HG03354 (cell line): Measurements from ENCODE around the gene PIM3.
"Not testable (repeated sequence)": the region's sequence is repeated elsewhere in the genome, so short reads cannot be mapped to it uniquely, and the experiment has no call there.

Experiments used
- ATAC-seq: cut with Tn5 transposase; IDR thresholded peaks from one replicate; pipeline ENCODE4 v1.9.1; 2021; ENCODE audit warnings: mild to moderate bottlenecking; ENCODE audit not compliant: unreplicated experiment, poor library complexity, severe bottlenecking

Gene PIM3

DNA sequence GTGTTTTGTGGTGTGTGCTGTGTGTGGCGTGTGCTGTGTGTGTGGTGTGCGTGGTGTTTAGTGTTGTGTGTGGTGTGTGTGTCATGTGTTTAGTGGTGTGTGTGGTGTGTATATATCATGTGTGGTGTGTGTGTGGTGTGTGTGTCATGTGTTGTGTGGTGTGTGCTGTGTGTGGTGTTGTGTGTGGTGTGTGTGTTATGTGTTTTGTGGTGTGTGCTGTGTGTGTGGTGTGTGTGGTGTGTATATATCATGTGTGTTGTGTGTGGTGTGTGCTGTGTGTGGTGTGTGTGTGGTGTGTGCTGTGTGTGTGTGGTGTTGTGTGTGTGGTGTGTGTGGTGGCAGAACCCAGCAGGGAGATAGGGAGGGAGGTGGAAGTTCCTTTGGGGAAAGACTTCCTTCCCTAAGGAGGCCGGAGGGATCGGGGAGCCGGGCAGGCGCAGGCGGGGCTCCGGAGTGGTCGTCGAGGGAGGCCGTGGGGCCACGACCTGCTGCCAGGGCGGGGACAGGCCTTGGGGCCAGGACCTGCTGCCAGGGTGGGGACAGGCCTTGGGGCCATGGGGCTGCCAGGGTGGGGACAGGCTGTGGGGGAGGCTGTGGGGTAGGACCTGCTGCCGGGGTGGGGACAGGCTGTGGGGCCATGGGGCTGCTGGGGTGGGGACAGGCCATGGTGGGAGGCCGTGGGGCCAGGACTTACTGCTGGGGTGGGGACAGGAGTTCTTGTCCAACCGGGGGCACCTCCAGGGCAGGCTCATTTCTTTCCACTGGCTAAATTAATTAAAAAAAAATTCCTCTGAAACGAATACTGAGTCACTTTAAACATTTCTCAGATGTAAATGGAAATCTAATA lies 15.2 kb downstream of the PIM3 start:
- ATAC-seq: no peak

DNA sequence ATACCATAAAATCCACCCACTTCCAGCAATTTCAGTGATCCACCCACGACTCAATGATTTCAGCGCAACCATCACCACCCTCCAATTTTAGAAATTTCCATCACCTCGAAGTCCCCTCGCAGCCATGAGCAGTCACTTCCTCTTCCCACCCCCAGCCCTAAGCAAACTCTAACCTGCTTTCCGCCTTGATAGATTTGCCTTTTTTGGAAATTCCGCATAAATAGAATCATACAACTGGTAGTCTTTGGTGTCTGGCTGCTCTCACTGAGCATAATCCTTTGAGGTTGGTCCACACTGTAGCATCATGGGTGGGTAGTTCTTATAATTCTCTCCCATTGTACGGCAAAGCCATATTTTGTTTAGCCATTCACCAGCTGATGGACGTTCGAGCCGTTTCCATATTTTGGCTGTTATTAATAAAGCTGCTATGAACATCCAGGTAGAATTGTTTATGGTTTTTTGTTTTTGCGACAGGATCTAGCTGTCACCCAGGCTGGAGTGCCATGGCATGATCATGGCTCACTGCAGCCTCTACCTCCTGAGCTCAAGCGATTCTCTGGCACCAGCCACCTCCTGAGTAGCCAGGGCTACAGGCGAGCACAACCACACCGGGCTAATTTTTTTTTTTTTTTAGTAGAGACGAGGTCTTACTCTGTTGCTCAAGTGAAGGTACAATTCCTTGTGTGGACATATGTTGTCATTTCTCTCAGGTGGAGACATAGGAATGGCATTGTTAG lies 16.0 kb downstream of the PIM3 start:
- no peak for ATAC-seq

DNA sequence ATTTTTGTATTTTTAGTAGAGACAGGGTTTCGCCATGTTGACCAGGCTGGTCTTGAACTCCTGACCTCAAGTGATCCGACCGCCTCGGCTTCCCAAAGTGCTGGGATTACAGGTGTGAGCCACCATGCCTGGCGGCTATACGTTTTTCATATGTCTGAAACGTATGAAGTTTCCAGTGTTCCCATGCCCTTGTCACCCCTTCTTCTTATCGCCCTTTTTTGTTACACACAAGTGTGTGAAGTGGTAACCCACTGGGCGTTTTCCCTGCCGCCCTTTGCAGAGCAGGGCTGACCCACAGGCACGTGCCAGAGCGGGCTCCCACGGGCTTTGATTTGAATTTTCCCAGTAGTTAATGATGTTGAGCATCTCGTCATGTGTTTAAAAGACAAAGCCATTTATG lies 17.0 kb downstream of the PIM3 start:
- no peak for ATAC-seq

DNA sequence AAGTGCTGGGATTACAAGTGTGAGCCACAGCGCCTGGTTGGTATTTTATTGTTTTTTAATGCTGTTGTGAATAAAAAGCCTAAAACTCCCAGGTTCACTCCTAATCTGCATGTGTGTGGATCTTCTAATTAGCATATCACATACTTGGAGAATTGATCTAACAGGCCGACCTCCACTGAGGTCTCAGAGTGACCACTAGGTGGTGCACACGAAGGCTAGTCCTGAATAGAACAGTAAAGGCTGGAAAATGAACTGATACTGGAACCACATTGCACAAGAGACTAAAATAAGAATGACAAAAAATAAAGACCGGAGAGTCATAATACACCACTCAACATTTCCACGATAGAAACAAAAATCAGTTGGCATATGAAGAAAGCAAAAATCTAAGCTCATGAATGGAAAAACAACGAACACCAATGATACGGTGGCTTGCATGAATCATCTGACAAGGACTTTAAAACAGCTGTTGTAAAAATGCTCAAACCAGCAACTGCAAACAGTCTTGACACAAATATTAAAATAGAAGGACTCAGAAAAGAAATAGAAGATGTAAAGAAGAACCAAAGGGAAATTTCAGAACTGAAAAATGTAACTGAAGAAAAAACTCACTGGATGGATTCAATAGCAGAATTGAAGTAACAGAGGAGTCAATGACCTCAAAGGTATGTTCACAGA lies 19.2 kb downstream of the PIM3 start:
- no peak for ATAC-seq

DNA sequence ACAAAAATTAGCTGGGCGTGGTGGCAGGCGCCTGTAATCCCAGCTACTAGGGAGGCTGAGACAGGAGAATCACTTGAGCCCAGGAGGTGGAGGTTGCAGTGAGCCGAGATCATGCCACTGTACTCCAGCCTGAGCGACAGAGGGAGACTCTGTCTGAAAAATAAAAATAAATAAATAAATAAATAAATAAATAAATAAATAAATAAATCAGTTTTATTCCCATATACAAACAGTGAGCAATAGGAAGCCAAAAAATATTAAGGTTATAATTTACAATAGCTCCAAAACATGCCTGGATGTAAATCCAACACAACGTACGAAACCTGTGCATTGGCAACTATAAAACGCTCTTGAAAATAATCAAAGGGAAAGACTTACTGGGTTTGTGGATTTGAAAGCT lies 21.2 kb downstream of the PIM3 start:
- not testable (repeated sequence) for ATAC-seq

DNA sequence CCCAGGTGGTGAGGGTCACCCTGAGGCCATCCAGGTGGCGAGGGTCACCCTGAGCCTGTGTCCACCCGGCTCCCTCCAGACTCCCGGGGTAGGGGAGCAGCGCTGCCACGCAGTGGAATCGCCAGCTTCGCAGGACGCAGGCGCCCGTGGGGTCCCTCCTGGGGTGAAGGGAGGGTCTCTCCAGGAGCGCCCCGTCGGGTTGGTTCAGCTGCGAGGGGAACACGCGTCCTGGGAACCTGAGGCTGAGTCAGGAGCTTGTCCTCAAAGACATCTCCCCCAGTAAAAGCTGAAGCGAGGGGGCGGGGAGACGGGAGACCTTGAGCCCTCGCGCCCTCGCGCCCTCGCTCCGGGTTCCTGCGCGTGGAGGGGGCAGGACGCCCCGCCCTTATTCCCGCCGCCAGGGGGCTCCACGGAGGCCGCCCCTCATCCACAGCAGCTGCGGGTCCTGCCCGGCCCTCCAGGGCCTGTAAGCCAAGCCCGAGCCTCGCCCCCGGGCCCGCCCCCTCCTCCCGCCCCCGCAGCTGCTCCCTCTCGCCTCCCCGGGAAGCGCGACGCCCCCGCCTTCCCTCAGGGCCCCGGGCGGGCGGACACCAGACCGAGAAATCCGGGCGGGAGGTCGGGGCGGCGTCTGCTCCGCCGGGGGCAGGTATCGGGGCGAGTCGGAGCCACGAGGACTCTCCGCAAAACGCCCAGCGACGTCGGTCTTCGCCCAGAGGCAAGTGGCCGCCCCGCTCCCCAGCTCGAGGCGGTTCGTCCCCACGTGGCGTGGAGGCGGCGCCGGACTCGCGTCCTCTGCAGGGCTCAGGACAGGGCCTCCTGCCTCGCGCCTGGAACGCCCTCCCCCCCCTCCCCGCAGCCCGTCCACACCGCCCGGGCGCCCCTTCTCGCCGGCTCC lies 22.8 kb downstream of the PIM3 start:
- no peak for ATAC-seq

DNA sequence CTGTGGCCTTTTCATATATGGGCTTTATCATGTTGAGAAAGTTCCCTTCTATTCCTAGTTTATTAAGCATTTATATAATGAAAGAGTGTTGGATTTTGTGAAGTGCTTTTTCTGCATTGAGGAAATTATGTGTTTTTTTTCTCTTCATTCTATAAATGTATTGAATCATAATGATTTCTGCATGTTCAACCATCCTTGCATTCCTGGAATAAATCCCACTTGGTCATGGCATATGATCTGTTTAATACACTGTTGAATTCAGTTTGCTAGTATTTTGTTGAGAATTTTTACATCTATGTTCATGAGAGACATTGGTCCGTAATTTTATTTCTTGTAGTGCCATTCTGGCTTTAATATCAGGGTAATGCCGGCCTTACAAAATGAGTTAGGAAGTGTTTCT lies 25.8 kb downstream of the PIM3 start:
- no peak for ATAC-seq

DNA sequence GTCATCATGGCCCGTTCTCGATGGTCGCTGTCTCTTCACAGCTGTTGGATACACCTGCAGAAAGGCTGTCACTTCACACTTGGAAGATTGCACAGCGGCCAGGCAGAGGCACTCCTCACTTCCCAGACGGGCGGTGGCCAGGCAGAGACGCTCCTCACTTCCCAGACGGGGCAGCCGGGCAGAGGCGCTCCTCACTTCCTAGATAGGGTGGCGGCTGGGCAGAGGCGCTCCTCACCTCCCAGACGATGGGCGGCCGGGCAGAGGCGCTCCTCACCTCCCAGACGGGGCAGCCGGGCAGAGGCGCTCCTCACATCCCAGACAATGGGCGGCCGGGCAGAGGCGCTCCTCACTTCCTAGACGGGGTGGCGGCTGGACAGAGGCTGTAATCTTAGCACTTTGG lies 29.3 kb downstream of the PIM3 start:
- not testable (repeated sequence) for ATAC-seq

DNA sequence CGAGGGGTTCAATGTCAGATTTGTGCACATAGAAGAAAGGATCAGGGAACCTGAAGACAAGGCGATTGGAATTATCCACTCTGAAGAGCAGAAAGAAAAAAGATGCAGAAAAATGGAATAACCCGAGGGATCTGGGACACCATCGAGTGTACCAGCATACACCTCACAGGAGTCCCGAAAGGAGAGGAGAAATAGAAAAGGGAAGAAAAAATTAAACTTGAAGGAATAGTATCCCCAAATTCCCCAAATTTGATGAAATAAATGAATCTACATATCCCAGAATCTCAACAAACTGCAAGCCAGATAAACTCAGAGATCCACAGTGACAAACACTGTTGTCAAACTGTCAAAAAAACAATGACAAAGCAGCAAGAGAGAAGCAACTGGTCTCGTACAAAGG lies 30.6 kb downstream of the PIM3 start:
- ATAC-seq: no peak

DNA sequence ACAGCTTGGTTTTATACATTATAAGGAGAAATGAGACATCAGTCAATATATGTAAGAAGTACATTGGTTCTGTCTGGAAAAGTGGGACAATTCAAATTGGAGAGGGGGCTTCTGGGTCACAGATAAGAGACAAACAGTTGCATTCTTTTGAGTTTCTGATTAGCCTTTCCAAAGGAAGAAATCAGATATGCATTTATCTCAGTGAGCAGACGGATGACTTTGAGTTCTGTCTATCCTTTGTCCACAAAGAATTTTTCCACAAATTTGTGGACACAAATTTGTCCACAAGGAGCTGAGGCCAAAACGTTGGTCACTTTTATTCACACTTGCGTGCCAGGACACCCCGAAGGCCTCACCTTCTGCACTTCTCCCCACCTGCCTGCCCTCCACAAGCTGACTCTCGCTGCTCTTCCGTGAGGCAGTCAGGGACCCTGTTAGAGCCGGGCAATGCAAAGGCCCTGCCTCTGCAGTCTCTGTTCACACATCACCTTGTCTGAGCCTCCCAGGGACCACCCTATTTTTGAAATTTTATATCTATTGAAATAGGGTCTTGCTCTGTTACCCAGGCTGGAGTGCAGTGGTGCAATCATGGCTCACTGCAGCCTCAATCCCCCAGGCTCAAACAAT lies 31.4 kb downstream of the PIM3 start:
- ATAC-seq: no peak

DNA sequence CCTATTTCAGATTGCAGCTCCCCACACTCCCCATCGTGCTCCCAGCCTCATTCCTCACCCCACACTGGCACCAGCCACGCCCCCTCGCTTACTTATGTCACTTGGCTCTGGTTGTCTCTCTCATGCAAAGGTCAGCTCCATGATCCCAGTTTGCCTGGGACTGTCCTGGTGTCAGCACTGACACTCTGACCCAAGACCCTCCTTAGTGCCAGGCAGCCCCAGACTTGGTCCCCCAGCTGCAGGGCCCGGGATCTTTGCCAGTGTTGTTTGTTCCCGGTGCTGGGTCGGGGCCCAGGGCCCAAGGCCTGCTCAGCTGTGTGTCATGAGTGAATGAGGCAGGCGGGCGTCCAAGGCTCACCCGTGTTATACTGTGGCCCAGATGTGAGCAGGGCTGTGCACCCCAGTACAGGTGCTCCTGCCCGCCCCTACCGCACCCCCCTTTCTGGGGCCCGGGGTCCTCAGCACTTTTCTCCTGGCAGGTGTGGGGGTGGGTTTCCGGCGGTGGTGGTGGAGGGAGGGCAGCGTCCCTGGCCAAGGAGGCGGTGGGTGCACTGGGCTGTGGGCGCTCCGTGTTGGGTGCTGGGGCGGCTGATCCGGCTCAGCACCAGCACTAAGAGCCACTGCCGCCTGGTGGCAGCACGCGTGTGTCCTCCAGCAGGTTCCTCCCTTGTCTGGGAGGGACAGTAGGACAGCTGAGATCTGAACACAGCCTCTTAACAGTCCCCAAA lies 32.5 kb downstream of the PIM3 start:
- ATAC-seq: no peak

DNA sequence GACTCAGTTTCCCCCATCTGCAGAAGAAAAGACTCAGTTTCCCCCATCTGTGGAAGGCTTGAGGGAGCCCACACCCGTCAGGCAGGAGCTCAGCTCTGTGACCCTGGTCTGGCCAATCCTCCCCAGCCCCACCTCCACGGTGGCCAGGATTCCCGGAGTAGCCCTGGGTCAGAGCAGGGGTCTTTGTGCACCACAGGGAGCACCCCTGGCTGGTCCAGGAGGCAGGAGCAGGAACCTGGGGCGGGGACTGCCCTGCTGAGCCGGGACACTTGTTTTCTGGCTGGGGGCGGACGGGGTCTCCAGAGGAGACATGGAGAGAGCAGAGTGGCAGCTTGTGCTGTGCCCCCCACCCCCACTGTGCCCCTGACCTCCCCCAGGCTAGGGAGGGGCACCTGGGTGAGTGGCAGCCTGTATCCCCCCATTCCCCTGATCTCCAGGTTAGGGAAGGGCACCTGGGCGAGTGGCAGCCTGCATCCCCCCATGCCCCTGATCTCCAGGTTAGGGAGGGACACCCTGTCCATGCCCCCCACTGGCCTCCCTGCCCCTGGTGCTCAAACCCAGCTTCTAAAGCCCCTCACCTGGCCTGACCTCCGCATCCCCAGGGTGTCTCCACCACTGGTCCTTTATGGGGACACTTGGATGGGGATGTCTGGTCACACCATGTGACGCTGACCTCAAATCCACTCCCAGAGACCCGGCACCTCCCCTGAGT lies 33.2 kb downstream of the PIM3 start:
- no peak for ATAC-seq

DNA sequence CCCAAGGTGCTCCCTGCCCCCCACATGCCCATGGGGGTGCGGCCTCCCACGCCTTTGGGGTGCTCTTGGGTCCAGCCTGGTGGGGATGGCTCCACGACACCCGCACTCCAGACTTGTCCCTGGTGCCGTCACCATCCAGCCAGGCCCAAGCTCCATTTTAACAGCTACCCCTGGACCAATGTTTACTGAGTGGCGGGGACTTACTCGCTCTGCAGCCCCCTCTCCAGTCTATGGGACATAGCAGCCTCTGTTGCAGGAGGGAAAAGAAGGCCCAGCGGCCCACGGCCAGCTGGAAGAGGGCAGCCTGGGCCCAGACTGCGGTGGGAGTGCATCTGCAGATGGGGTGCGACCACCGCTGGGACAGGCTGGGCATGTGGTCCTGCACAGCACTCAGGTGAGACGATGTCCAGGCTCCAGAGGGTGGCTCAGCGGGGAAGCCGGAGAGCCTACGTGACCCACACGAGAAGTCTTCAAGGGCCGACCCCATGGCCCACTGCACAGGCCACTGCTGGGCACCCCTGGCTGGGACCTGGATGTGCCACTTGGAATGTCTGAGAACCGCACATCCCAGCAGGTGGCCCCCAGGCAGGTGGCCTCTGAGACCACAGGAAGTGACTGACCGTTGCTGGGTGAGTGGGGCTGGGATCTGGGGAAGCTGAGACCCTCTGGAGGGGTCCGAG lies 33.9 kb downstream of the PIM3 start:
- no peak for ATAC-seq

DNA sequence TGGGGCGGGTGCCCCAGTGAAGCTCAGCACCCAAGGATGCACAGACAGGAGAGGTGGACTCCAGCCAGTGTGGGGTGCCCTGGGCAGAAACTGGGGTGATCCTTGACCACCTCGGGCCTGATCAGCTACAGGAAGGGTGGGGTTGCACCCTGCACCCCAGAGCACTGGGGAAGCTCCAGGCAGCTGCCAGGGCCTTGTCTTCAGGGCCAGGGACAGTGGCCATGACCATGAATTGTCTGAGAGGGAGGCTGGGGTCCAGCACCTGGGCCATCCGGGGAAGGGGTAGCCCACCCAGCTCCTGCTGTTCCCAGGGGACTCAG lies 34.4 kb downstream of the PIM3 start:
- no peak for ATAC-seq

DNA sequence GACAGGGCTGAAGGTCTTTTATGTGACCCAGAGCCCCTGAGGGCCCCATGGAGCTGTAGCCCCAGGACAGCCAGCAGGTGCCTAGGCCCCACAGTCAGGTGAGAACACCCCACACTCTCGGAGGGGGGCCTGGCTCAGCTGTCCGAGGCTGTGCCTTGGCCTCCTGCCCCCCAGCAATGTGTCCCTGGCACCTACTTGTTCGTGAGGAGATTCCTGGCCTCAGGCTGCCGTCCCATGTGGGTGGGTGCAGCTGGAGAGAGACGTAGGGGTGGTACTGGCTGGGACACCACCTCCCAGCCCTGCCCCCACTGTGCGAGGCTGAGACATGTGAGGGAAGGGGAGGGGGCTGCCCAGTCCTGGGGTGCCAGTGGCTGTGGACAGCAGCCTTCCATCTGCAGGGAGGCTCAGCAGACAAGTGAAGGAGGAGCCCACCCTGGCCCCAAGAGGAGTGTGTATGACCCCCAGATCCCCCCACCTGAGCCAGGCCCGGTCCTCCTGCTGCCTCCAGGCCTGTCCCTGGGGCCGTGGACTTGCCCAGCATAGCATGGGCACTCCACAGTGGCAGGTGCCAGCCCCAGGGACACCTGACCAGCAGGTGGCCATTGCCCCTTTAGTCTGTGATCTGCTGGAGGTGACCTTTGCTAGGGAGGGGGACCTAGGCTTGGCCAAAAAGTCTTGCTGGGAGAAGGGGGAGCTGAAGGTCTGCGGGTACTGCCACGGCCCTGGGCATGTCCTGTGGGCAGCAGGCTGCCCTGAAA lies 35.0 kb downstream of the PIM3 start:
- no peak for ATAC-seq

DNA sequence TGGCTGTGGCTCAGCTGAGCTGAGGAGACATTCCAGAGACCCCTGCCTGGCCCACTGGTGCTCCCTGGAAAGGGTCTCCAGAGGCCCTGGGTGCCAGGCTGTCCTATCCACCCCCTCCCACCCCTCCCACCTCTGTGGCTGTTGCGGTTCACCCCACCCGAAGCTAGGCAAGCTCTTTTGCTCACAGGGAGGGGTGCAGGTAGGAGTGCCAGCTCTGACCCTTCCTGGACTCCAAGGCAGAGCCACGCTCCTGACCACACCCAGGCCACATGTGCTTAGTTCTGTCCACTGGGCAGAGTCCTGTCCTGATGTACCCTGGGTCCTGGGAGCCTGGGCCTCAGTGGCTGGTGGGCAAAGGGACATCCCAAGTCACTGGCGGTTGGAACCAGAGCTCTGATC lies 35.5 kb downstream of the PIM3 start:
- no peak for ATAC-seq
